D341Med (cell line): ENCODE results near the gene GPR176.

Experiments
- DNase-seq: peaks from one replicate; pipeline ENCODE4 v3.0.0; 2012; ENCODE audit warnings: low spot score

GPR176 gene

DNA sequence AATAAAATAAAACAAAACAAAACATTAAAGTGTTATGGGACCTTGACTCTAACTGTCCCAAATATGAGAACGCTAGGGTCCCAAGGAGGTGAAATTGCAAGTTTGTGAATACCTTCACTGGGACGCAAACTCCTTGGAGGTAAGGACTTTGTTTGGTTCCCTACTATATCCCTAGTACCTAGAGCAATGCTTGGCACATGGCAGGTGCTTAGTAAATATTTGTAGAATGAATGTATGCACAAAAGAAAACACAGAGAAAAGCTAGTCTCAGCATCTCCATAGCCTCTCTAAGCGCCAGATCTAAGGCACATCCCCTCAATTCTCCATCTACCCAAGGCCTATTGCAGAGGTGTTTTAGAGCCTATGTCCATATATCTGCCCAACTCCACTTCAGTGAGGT is 30.5 kb downstream of the GPR176 start:
- DNase-seq, result no peak

DNA sequence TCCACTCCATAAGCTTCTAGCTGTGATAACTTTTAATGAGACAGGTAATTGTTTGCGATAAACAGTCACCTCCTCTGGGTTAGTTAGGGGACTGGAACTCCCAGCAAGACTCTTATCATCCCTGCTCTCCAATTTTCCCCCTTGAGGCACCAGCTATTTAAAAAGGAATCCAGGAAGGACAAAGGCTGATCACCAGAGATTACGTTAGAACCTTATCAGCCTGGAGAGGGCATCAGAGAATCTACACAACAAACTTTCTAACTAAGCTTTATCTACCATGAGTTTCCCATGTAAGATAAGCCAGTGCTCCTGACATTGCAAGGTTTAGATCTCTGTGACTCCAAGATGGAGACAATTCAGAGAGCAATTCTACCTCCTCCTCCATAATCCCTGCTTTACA is 31.3 kb downstream of the GPR176 start:
- DNase-seq, result no peak

DNA sequence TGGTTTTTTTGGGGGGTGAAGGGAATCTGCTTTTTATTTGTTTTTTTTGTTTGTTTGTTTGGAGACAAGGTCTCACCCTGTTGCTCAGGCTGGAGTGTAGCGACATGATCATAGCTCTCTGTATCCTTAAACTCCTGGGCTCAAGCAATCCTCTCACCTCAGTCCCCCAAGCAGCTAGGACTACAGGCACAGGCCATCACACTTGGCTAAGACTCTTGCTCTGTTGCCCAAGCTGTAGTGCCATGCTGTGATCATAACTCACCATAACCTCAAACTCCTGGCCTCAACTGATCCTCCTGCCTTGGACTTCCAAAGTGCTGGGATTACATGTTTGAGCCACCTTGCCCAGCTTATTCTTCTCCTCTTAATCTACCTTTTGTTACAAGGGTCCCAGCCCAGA is 31.8 kb downstream of the GPR176 start:
- no peak for DNase-seq

DNA sequence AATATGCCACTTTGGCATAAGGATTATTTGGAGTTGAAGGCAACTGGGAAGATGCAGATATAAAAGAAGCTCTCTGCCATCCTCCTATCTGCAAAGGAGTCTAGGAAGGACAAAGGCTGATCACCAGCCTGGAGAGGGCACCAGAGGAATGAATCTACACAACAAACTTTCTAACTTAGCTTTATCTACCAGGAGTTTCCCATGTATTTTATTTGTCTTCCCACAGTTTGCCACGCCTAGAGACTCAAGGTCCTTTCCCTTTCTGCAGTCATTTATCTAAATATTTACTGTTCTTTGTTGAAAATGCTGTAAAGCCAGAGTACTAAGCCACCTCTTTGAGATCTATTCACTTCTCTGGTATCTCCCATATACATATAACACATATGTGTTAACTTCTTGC is 32.2 kb downstream of the GPR176 start:
- DNase-seq, result no peak

DNA sequence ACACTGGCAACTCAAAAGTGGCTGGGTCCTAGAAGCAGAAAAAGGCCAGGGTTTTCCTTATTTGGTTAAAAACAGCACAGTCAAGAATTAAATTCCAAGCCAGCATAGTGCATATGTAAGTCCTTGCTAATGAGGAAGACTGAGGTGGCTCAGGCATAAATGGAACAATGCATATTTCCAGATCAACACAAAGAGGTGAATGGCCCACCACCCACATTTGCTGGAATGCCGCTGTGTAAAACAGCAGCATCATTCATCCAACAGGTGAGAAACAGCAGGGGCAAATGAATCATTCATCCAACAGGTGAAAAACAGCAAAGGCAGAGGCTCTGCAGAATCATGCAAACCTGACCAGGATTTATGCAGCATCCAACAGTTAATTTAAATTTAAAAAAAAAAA is 32.9 kb downstream of the GPR176 start:
- no peak for DNase-seq

DNA sequence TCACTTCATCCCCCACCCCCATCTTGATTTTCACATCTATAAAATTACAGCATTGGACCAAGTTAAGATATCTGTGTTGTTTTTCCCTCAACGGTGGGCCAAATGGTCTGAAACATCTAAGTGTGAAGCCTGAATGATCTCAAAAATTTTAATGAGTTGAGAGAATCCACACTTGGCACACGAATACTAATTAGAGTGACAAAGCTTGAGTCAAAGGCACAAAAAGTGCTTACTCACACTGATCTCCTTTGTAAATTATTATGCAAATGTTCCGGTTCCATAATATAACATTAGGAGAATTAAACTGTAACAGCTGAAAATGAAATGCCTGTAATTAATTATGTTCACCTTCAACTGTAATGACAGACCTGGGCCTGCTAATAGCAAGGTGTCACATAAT is 33.6 kb downstream of the GPR176 start:
- DNase-seq, result no peak

DNA sequence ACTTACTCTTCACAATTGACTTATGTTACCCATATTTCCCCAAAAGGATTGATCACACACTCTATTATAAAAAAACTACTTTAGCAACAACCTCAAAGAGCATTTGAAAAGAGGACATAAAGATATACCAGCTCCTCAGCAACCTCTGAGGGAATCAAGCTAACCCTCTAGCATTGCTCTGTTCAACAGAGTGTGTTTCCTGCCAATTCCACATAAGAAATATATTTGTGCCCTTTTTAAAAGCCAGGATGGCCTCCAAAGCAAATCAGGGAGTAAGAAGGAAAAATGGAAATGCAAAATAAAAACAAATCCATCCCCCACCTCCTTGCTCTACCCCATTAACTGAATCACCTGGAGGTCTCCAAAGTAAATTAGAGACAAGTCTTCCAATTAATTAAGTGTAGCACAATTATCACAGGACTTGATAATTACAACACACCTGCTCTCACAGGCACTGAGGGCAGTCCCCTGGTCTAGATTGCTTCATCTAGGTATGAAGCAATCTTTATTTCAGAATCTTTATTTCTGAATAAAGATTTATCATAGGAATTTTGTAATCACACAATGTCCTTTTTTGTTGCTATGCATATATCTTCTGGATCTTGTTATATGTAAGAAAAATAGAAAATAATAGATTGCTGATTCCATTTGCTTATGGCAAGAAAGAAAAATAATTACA is 34.8 kb downstream of the GPR176 start:
- DNase-seq, result no peak

DNA sequence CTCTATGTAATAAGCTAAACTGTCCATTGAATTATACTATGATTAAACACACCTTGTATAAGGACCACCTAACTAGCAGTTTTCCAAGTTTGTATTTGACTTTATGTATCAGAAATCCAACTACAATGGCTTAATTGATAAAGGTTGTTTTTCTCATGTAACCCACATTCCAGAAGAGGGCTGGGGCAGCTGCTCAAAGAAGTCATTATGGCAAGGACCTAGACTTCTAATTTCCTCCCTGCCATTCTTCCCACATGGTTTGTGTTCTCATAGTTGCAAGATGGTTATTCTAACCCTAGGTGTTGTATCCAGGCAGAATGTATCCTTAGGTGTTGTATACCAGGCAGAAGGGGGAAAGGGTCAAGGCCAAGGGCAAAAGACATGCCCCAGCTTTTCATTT is 35.7 kb downstream of the GPR176 start:
- no peak for DNase-seq

DNA sequence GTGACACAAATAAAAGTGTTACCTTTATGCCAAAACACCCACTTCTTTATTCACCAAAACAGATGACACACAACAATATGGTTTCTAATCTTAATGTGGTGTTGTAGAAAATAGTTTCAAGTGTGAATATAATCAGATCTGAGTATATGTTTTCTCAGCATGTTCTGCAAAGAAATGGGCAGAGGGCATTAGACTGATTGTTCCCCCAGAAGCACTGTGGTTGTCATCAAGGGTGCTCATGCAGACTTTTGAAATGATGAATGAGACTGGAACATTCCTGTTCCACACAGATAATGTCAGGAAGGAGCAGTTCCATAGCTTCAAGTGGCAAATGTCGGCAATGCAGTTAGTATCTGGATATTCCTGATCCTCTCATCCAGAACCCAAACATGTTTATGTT is 37.5 kb downstream of the GPR176 start:
- no peak for DNase-seq

DNA sequence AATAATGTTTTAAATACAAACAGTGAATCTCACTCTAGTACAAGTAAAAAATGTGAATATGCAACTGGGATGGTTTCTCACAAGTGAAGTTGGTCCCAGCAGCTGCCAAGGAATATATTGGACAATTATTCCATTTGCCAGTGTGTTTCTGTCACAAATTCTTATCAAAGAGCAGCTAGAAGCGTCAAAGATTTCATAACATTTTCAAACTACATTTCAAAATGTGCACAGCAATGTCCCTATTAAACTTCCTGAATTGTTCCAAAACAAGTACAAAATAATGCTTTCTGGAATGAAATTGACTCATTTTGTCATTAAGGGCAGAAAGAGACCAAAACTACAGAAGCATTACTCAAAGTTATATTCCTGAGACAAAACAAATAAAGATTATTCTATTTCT is 38.3 kb downstream of the GPR176 start:
- DNase-seq, result no peak

- DNase-seq, result peak; percentile 29
Measured at GRCh38 chr15:39880718-39881387, 39.2 kb downstream of the GPR176 start.

- DNase-seq, result no peak
Measured at GRCh38 chr15:39878406-39878785, 41.7 kb downstream of the GPR176 start.

GRCh38 chr15:39874890-39875549 is 45.0 kb downstream of the GPR176 start:
- peak; percentile 58 for DNase-seq

- DNase-seq, result no peak
Measured at GRCh38 chr15:39873978-39874377, 46.1 kb downstream of the GPR176 start.

GRCh38 chr15:39870537-39870936 is 49.5 kb downstream of the GPR176 start:
- no peak for DNase-seq

- no peak for DNase-seq
Measured at GRCh38 chr15:39869858-39870515, 50.1 kb downstream of the GPR176 start.

GRCh38 chr15:39869254-39869653 is 50.8 kb downstream of the GPR176 start:
- DNase-seq, result no peak

DNA sequence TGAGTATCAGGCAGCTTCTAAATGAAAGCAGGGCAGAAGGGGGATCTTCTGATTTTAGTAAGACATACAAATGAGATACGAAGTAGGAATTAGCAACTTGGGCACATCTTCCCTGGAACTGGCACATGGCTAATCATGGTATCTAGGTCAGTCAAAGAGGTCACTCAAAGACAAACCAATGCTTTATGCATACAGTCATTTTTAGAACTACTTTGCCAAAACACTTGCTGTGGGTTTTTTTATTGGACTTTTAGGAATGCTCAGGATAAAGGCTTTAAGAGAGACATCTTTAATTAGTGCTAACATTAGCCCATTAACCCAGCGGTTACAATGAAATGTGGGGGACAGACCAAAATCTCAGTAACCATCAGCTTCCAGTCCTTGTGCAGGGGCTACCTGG is 51.7 kb downstream of the GPR176 start:
- no peak for DNase-seq

DNA sequence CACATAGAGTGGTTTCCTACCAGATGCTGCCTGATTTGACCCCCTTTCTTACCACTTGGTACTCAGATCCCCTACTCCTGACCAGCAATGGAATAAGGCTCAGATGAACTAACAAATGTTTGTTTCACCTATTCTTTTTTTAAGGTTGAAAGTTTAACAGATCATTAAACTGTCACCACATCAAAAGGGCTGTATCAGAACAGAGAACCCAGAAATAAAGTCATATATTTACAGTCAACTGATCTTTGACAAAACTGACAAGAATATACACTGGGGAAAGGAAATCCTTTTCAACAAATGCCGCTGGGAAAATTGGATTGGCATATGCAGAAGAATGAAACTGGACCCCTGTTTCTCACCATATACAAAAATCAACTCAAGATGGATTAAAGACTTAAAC is 56.0 kb downstream of the GPR176 start:
- DNase-seq, result no peak

- no peak for DNase-seq
Measured at GRCh38 chr15:39860871-39861270, 59.2 kb downstream of the GPR176 start.

- no peak for DNase-seq
Measured at GRCh38 chr15:39860200-39860599, 59.9 kb downstream of the GPR176 start.

DNA sequence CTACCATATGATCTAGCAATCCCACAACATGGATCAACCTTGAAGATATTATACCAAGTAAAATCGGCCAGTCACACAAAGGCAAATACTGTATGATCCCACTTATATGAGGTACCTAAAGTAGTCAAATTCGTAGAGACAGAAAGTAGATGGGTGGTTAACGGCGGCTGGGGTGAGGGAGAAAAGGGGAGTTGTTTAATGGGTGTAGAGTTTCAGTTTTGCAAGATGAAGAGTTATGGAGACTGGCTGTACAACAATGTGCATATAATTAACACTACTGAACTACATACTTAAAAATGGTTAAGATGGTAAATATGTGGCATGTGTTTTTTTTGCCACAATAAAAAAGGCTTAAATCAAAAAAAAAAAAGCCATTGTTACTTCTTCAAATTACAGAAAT is 60.4 kb downstream of the GPR176 start:
- DNase-seq, result no peak

DNA sequence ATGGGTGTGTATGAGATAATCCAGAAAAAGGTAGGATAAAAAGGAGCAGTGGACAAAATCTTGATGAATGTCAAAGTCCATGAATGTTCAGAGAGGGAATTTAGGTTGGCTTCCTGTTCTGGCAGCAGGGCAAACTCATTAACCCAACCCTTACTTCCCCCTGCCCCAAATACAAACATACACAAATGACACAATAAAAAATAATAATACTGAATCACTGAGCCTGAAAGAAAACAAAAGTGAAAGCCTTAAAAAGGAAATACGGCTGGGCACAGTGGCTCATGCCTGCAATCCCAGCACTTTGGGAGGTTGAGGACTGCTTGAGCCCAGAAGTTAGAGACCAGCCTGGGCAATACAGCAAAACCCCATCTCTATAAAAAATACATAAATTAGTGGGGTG is 62.9 kb downstream of the GPR176 start:
- DNase-seq, result no peak
